Neural progenitor cell (in vitro differentiated cells): ENCODE data around the gene TBCEL. TPM values are rescaled to one million over a fixed set of nuclear protein-coding genes. Genes with fewer than 3 reads are reported as not detected.
A peak's percentile ranks its signal among the peaks of the same experiment; 100 is the strongest.

Experiments
- DNase-seq: peaks from one replicate; pipeline ENCODE4 v3.0.0-alpha.2; 2016; ENCODE audit warnings: low spot score
- H2AFZ ChIP-seq: fragments of 200-600 bp; sonication (generic); replicated peaks from 2 replicates; pipeline ENCODE4 v1.6.1; 2016; ENCODE audit warnings: antibody characterized with exemption
- H3F3A ChIP-seq: fragments of 200-600 bp; sonication (generic); 2 replicates; pipeline ENCODE4 v1.6.1; 2016; ENCODE audit warnings: antibody characterized with exemption, low read depth
- H3K27ac ChIP-seq: fragments of 200-600 bp; sonication (generic); 2 replicates; pipeline ENCODE4 v1.5.1; 2016; ENCODE audit warnings: mild to moderate bottlenecking
- H3K27me3 ChIP-seq: fragments of 200-600 bp; sonication (generic); 2 replicates; pipeline ENCODE4 v1.6.1; 2016; ENCODE audit warnings: mild to moderate bottlenecking, moderate library complexity
- H3K36me3 ChIP-seq: fragments of 200-600 bp; sonication (generic); 2 replicates; pipeline ENCODE4 v1.5.1; 2016
- H3K4me1 ChIP-seq: fragments of 200-600 bp; sonication (generic); 2 replicates; pipeline ENCODE4 v1.6.1; 2016; ENCODE audit warnings: mixed run types
- H3K4me2 ChIP-seq: fragments of 200-600 bp; sonication (generic); 2 replicates; pipeline ENCODE4 v1.6.1; 2016
- H3K4me3 ChIP-seq: fragments of 200-600 bp; sonication (generic); 2 replicates; pipeline ENCODE4 v1.5.1; 2016
- H3K79me2 ChIP-seq: fragments of 200-600 bp; sonication (generic); 2 replicates; pipeline ENCODE4 v1.6.1; 2016; ENCODE audit warnings: low read depth
- H3K9ac ChIP-seq: fragments of 200-600 bp; sonication (generic); 2 replicates; pipeline ENCODE4 v1.6.1; 2016
- H3K9me3 ChIP-seq: fragments of 200-600 bp; sonication (generic); 2 replicates; pipeline ENCODE4 v1.5.1; 2016; ENCODE audit warnings: low read depth
- H4K20me1 ChIP-seq: fragments of 200-600 bp; sonication (generic); 2 replicates; pipeline ENCODE4 v1.6.1; 2016; ENCODE audit warnings: low read depth
- H3K27ac Mint-ChIP-seq: 3 replicates; pipeline ENCODE4 v1.8.0; 2021; ENCODE audit warnings: mixed read lengths
- H3K27me3 Mint-ChIP-seq: 2 replicates; pipeline ENCODE4 v1.8.0; 2022; ENCODE audit warnings: low read depth, mild to moderate bottlenecking, inconsistent platforms, moderate library complexity, mixed read lengths; ENCODE audit not compliant: insufficient read depth
- H3K36me3 Mint-ChIP-seq: 3 replicates; pipeline ENCODE4 v1.8.0; 2021; ENCODE audit warnings: mixed read lengths
- H3K4me1 Mint-ChIP-seq: 3 replicates; pipeline ENCODE4 v1.8.0; 2021; ENCODE audit warnings: mixed read lengths
- H3K4me3 Mint-ChIP-seq: 3 replicates; pipeline ENCODE4 v1.8.0; 2021; ENCODE audit warnings: mild to moderate bottlenecking, moderate library complexity, mixed read lengths
- H3K9me3 Mint-ChIP-seq: 3 replicates; pipeline ENCODE4 v1.8.0; 2020; ENCODE audit warnings: mixed read lengths
- EZH2 ChIP-seq: fragments of 200-600 bp; sonication (generic); IDR thresholded peaks from 2 replicates; pipeline ENCODE4 v1.6.1; 2017; ENCODE audit warnings: antibody characterized with exemption, mild to moderate bottlenecking, moderate library complexity
- EZH2phosphoT487 ChIP-seq: fragments of 200-600 bp; sonication (generic); IDR thresholded peaks from 2 replicates; pipeline ENCODE4 v1.6.1; 2017; ENCODE audit warnings: antibody characterized with exemption
- total RNA-seq: library from RNA; depleted of rRNA; stranded (reverse); fragments of >200 nt; gene quantifications from 2 replicates; pipeline ENCODE4 v1.2.3, GENCODE V29; 2015; ENCODE audit warnings: low replicate concordance
- TF ChIP-seq, protein P1 (sequence below): fragments of 200-600 bp; sonication (generic); IDR thresholded peaks from 2 replicates; pipeline ENCODE4 v1.5.1; 2017; ENCODE audit warnings: antibody characterized with exemption, mild to moderate bottlenecking

TBCEL gene
- total RNA-seq, 1 donor from 2014 or later: 22.3 TPM

DNA sequence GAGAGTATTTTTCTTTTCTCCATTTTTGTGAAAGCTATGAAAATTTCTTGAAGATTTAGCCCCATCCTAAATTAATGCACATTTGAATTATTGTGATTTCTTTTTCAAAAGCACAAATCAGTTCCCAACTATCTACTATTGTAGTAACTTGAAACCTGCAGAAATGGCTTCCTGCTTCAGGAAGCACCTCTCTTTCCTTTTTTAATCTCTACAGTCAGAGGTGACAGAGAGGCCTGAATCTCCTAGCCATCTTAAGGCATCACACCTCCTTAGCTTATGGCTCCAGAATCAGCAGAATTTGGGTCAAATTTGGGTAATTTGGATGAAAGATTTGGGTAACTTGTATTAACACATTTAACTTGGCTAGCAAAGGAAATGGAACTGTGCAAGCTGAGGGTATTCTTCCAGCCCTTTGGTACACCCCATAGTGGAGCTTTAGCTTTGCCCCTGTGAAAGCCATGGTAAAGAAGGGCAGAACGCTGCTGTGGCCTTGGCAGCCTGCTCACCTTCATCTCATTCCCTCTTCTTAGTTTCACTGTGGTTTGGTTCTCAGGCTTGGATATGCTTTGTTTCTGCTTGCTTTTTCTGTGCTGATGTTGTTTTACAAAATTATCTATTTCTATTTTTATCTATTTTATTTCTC, 16.2 kb downstream of the TBCEL start:
- H4K20me1 ChIP-seq: peaks cover 70% of the 10 kb centered on the region
- TF ChIP-seq EZH2: no peak
- TF ChIP-seq, protein P1, sequence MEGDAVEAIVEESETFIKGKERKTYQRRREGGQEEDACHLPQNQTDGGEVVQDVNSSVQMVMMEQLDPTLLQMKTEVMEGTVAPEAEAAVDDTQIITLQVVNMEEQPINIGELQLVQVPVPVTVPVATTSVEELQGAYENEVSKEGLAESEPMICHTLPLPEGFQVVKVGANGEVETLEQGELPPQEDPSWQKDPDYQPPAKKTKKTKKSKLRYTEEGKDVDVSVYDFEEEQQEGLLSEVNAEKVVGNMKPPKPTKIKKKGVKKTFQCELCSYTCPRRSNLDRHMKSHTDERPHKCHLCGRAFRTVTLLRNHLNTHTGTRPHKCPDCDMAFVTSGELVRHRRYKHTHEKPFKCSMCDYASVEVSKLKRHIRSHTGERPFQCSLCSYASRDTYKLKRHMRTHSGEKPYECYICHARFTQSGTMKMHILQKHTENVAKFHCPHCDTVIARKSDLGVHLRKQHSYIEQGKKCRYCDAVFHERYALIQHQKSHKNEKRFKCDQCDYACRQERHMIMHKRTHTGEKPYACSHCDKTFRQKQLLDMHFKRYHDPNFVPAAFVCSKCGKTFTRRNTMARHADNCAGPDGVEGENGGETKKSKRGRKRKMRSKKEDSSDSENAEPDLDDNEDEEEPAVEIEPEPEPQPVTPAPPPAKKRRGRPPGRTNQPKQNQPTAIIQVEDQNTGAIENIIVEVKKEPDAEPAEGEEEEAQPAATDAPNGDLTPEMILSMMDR: no peak
- no peak for TF ChIP-seq EZH2phosphoT487
- no peaks in the 10 kb centered on the region for H3K36me3 ChIP-seq
- Mint-ChIP-seq H3K9me3 (no peaks in the 10 kb centered on the region), H3K4me3 (no peak overlapping the region), H3K36me3 (no peaks in the 10 kb centered on the region), H3K27ac (no peak overlapping the region), H3K4me1 (peaks cover 13% of the 10 kb centered on the region), H3K27me3 (no peaks in the 10 kb centered on the region)
- no peaks in the 10 kb centered on the region for H3K9me3 ChIP-seq
- H2AFZ ChIP-seq: no peak overlapping the region
- H3K9ac ChIP-seq: no peak overlapping the region
- no peak overlapping the region for H3K27ac ChIP-seq
- no peak for DNase-seq
- H3K4me3 ChIP-seq: no peak overlapping the region
- H3K27me3 ChIP-seq: no peaks in the 10 kb centered on the region
- peaks cover 56% of the 10 kb centered on the region for H3K79me2 ChIP-seq
- H3K4me2 ChIP-seq: peak overlapping the region; percentile 14
- peaks cover 23% of the 10 kb centered on the region for H3K4me1 ChIP-seq
- H3F3A ChIP-seq: no peaks in the 10 kb centered on the region

- Mint-ChIP-seq H3K27ac (no peak overlapping the region), H3K9me3 (no peaks in the 10 kb centered on the region), H3K4me3 (no peak overlapping the region), H3K36me3 (no peaks in the 10 kb centered on the region), H3K27me3 (no peaks in the 10 kb centered on the region), H3K4me1 (peaks cover 13% of the 10 kb centered on the region)
- peaks cover 56% of the 10 kb centered on the region for H3K79me2 ChIP-seq
- H3K27me3 ChIP-seq: no peaks in the 10 kb centered on the region
- H3F3A ChIP-seq: no peaks in the 10 kb centered on the region
- no peak overlapping the region for H2AFZ ChIP-seq
- H3K4me3 ChIP-seq: no peak overlapping the region
- no peaks in the 10 kb centered on the region for H3K36me3 ChIP-seq
- no peaks in the 10 kb centered on the region for H3K9me3 ChIP-seq
- no peak for DNase-seq
- peaks cover 23% of the 10 kb centered on the region for H3K4me1 ChIP-seq
- H4K20me1 ChIP-seq: peaks cover 65% of the 10 kb centered on the region
- no peak overlapping the region for H3K27ac ChIP-seq
- H3K4me2 ChIP-seq: no peak overlapping the region
- no peak for TF ChIP-seq EZH2phosphoT487
- TF ChIP-seq, protein P1: no peak
- no peak for TF ChIP-seq EZH2
- H3K9ac ChIP-seq: no peak overlapping the region
These were observed 16.7 kb downstream of the TBCEL start for GRCh38 chr11:121040614-121041002.

GRCh38 chr11:121041072-121041471, 17.2 kb downstream of the TBCEL start:
- Histone ChIP-seq H3K27ac (no peak overlapping the region), H3K27me3 (no peaks in the 10 kb centered on the region), H4K20me1 (peaks cover 62% of the 10 kb centered on the region), H2AFZ (no peak overlapping the region), H3K4me3 (no peak overlapping the region), H3K79me2 (peaks cover 54% of the 10 kb centered on the region), H3K4me2 (no peak overlapping the region), H3K4me1 (peaks cover 23% of the 10 kb centered on the region), H3F3A (no peaks in the 10 kb centered on the region), H3K9ac (no peak overlapping the region), H3K9me3 (no peaks in the 10 kb centered on the region), H3K36me3 (no peaks in the 10 kb centered on the region)
- Mint-ChIP-seq H3K9me3 (no peaks in the 10 kb centered on the region), H3K27me3 (no peaks in the 10 kb centered on the region), H3K4me1 (peaks cover 13% of the 10 kb centered on the region), H3K36me3 (no peaks in the 10 kb centered on the region), H3K4me3 (no peak overlapping the region), H3K27ac (no peak overlapping the region)
- DNase-seq: no peak
- TF ChIP-seq EZH2phosphoT487: no peak
- TF ChIP-seq EZH2: no peak
- TF ChIP-seq, protein P1: no peak
